Measurements from ENCODE around the gene SAG.
A peak's percentile ranks its signal among the peaks of the same experiment; 100 is the strongest.

DNA sequence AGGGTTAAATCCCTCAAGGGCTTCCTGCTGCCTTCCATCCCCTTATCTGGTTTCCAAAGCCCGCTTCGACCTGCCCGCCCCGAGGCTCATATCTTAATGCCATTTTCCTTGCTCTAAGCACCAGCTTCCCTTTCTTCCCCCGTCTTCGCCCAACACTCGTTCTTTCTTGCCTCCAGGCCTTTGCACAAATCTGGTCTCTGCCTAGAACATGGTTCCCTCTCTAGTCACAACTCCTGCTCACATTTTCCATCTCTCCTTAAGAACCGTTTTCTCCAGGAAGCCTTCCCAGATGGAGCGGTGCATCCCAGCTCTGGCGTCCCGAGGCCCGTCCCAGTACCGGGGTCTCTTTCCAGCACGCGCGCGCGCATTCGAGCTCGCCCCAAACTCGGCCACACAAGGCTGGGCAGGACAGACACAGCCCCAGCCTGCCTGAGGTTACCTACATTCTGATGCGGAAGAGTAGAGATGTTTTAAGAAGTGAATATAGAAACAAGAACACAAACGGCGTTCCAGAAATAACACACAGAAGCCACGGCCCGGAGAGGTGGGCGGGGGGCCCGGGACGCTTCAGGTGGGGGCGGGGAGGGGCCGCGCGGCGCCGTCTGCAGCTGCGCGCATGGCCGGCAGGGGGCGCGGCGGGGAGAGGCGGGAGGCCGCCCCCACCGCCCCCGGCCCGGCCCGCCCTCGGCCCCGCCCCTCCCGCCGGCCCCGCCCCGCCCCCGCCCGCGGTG is 46.3 kb downstream of the SAG start, which contains the start of gene DGKD:
- TF ChIP-seq, protein P1, sequence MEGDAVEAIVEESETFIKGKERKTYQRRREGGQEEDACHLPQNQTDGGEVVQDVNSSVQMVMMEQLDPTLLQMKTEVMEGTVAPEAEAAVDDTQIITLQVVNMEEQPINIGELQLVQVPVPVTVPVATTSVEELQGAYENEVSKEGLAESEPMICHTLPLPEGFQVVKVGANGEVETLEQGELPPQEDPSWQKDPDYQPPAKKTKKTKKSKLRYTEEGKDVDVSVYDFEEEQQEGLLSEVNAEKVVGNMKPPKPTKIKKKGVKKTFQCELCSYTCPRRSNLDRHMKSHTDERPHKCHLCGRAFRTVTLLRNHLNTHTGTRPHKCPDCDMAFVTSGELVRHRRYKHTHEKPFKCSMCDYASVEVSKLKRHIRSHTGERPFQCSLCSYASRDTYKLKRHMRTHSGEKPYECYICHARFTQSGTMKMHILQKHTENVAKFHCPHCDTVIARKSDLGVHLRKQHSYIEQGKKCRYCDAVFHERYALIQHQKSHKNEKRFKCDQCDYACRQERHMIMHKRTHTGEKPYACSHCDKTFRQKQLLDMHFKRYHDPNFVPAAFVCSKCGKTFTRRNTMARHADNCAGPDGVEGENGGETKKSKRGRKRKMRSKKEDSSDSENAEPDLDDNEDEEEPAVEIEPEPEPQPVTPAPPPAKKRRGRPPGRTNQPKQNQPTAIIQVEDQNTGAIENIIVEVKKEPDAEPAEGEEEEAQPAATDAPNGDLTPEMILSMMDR (IDR thresholded peaks at IDR 0.05): peak in 2 of 4 experiments; percentile 34 to 78
- TF ChIP-seq POLR2A (IDR thresholded peaks at IDR 0.05): no peak

Data from uterus (tissue), 2 donors.